HL-60 (cell line): ENCODE data around the gene FMO3.

Experiments used
- DNase-seq, 2 experiments: peaks; one replicate each; pipeline ENCODE4 v3.0.0-alpha.2; 2010 to 2020; ENCODE audit warnings: low read depth in 1 of 2, low spot score in 1 of 2
- H3K27ac ChIP-seq: fragments of 250-450 bp; sonication (Bioruptor Pico); replicated peaks from 2 replicates; pipeline ENCODE4 v1.5.1; 2020; ENCODE audit warnings: mild to moderate bottlenecking, moderate library complexity
- H3K27me3 ChIP-seq: fragments of 250-450 bp; sonication (Bioruptor Pico); 2 replicates; pipeline ENCODE4 v1.5.1; 2021; ENCODE audit warnings: mild to moderate bottlenecking, moderate library complexity; ENCODE audit not compliant: insufficient read depth, poor library complexity, severe bottlenecking
- H3K4me3 ChIP-seq: replicated peaks from 2 replicates; pipeline ENCODE4 v1.5.1; 2011; ENCODE audit warnings: mild to moderate bottlenecking, control low read depth, low read length; ENCODE audit not compliant: insufficient read depth
- GABPA ChIP-seq: IDR thresholded peaks from 2 replicates; pipeline ENCODE4 v1.6.1; 2012; ENCODE audit warnings: low read depth
- POLR2AphosphoS5 ChIP-seq: IDR thresholded peaks from 2 replicates; pipeline ENCODE4 v1.6.1; 2012; ENCODE audit warnings: low read depth
- SPI1 ChIP-seq: IDR thresholded peaks from 2 replicates; pipeline ENCODE4 v1.6.1; 2012; ENCODE audit warnings: low read depth, mild to moderate bottlenecking, borderline replicate concordance
- TF ChIP-seq, protein P1 (sequence below): IDR thresholded peaks from one replicate; pipeline ENCODE4 v1.5.1; 2011; ENCODE audit warnings: low read length, control low read depth, inconsistent platforms; ENCODE audit not compliant: insufficient read depth
- TF ChIP-seq, protein P2 (sequence below): IDR thresholded peaks from 2 replicates; pipeline ENCODE4 v1.6.1; 2012; ENCODE audit warnings: low read depth; ENCODE audit not compliant: insufficient replicate concordance

Gene FMO3

DNA sequence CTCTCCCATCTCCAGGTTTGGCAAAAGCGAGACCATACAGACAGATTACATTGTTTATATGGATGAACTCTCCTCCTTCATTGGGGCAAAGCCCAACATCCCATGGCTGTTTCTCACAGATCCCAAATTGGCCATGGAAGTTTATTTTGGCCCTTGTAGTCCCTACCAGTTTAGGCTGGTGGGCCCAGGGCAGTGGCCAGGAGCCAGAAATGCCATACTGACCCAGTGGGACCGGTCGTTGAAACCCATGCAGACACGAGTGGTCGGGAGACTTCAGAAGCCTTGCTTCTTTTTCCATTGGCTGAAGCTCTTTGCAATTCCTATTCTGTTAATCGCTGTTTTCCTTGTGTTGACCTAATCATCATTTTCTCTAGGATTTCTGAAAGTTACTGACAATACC, 26.4 kb downstream of the FMO3 start:
- TF ChIP-seq POLR2AphosphoS5 (no peak), GABPA (no peak), SPI1 (no peak)
- TF ChIP-seq, protein P1, sequence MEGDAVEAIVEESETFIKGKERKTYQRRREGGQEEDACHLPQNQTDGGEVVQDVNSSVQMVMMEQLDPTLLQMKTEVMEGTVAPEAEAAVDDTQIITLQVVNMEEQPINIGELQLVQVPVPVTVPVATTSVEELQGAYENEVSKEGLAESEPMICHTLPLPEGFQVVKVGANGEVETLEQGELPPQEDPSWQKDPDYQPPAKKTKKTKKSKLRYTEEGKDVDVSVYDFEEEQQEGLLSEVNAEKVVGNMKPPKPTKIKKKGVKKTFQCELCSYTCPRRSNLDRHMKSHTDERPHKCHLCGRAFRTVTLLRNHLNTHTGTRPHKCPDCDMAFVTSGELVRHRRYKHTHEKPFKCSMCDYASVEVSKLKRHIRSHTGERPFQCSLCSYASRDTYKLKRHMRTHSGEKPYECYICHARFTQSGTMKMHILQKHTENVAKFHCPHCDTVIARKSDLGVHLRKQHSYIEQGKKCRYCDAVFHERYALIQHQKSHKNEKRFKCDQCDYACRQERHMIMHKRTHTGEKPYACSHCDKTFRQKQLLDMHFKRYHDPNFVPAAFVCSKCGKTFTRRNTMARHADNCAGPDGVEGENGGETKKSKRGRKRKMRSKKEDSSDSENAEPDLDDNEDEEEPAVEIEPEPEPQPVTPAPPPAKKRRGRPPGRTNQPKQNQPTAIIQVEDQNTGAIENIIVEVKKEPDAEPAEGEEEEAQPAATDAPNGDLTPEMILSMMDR = no peak
- TF ChIP-seq, protein P2, sequence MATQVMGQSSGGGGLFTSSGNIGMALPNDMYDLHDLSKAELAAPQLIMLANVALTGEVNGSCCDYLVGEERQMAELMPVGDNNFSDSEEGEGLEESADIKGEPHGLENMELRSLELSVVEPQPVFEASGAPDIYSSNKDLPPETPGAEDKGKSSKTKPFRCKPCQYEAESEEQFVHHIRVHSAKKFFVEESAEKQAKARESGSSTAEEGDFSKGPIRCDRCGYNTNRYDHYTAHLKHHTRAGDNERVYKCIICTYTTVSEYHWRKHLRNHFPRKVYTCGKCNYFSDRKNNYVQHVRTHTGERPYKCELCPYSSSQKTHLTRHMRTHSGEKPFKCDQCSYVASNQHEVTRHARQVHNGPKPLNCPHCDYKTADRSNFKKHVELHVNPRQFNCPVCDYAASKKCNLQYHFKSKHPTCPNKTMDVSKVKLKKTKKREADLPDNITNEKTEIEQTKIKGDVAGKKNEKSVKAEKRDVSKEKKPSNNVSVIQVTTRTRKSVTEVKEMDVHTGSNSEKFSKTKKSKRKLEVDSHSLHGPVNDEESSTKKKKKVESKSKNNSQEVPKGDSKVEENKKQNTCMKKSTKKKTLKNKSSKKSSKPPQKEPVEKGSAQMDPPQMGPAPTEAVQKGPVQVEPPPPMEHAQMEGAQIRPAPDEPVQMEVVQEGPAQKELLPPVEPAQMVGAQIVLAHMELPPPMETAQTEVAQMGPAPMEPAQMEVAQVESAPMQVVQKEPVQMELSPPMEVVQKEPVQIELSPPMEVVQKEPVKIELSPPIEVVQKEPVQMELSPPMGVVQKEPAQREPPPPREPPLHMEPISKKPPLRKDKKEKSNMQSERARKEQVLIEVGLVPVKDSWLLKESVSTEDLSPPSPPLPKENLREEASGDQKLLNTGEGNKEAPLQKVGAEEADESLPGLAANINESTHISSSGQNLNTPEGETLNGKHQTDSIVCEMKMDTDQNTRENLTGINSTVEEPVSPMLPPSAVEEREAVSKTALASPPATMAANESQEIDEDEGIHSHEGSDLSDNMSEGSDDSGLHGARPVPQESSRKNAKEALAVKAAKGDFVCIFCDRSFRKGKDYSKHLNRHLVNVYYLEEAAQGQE = no peak
- no peak for DNase-seq
- Histone ChIP-seq H3K4me3 (no peak overlapping the region), H3K27ac (no peak overlapping the region), H3K27me3 (no peaks in the 10 kb centered on the region)

DNA sequence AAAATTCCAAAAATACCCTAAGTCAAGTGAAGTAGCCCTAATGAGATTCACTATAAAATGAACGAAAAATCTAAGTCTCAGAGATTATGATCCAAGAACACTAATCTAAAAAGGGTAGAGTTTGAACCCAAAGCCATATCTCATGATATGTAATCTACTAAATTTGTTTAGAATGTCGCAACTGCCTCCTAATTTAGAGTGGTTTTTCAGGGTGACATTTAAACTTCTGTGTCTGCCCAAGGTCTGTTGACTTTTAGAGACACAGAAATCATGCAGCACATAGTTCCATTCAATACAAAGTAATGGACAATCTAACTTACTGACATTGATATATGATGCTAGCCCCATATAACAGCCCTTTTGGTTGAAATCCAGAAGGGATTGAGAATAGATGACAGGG, 28.9 kb downstream of the FMO3 start:
- no peak overlapping the region for H3K27ac ChIP-seq
- TF ChIP-seq, protein P1 = no peak
- TF ChIP-seq GABPA (no peak), POLR2AphosphoS5 (no peak), SPI1 (no peak)
- TF ChIP-seq, protein P2 = no peak
- no peak overlapping the region for H3K4me3 ChIP-seq
- DNase-seq = no peak
- no peaks in the 10 kb centered on the region for H3K27me3 ChIP-seq

DNA sequence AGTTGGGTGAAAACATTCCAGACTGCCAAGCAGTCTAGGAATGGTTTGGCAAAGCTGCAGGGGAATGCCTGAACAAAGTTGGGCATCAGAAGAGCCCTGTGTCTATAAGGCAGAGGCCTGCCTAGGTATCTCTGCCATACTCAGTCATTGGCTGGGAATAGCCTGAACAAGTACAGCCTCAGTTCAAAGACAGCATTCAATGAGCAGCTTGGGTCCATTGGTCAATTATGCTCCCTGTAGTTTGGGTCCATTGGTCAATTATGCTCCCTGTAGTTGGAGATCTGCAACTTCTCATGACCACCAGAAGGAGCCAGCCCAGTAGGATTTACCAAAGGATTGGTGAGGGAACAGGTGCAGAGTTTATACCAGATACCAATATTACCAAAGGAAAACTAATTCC, 31.6 kb downstream of the FMO3 start:
- TF ChIP-seq POLR2AphosphoS5 = no peak
- no peak for DNase-seq
- H3K27me3 ChIP-seq = no peaks in the 10 kb centered on the region
- H3K27ac ChIP-seq = no peak overlapping the region
- no peak overlapping the region for H3K4me3 ChIP-seq

DNA sequence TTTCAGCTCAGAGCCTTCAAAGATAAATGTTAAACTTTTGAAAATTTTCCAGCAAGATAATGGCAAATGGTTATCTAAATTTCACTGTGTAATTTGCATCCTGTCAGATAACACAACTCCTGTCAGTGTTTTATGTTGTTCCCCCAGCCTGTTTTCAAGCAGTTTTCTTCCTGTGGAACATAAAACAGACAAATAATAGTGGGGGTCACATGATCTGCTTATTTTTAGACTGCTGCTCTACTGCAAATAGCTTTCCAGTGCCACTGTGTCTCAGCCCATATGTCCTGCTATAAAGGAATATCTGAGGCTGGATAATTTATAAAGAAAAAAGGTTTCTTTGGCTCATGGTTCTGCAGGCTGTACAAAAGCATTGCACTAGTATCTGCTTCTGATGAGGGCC, 32.2 kb downstream of the FMO3 start:
- TF ChIP-seq SPI1 (no peak), POLR2AphosphoS5 (no peak), GABPA (no peak)
- TF ChIP-seq, protein P2 = no peak
- TF ChIP-seq, protein P1 = no peak

More for the DNA sequence above, 32.2 kb downstream of the FMO3 start:
- no peak overlapping the region for H3K4me3 ChIP-seq
- H3K27ac ChIP-seq = no peak overlapping the region
- DNase-seq = no peak
- H3K27me3 ChIP-seq = no peaks in the 10 kb centered on the region
